Psoas muscle (tissue), 8 donors: ENCODE measurements around the gene TMEM255B. TPM values are rescaled to one million over a fixed set of nuclear protein-coding genes. Genes with fewer than 3 reads are reported as not detected.

Experiments used
- ATAC-seq, 4 donors: fragments of 200-7000 bp; cut with Tn5 transposase; one replicate each; pipeline ENCODE4 v1.9.1; 2020; ENCODE audit warnings: moderate library complexity in 3 of 4, mild to moderate bottlenecking in 2 of 4
- DNase-seq, 2 donors: peaks; one replicate each; pipeline ENCODE4 v3.0.0-alpha.2; 2020
- H3K27ac ChIP-seq: fragments of 200-600 bp; one replicate; pipeline ENCODE4 v1.8.0; 2022
- H3K27me3 ChIP-seq, 3 donors: fragments of 200-600 bp in 1 of 3; one replicate each; pipeline versions ENCODE4 v1.6.1 to v1.8.0; 2013 to 2022; ENCODE audit warnings: low read length in 2 of 3, mild to moderate bottlenecking in 2 of 3, moderate library complexity in 1 of 3; ENCODE audit not compliant: insufficient read depth in 3 of 3
- H3K36me3 ChIP-seq, 2 donors: fragments of 200-600 bp in 1 of 2; one replicate each; pipeline versions ENCODE4 v1.6.1 to v1.8.0; 2013 to 2022; ENCODE audit warnings: low read depth in 1 of 2, mild to moderate bottlenecking in 1 of 2, moderate library complexity in 1 of 2; ENCODE audit not compliant: insufficient read depth in 1 of 2
- H3K4me1 ChIP-seq: fragments of 200-600 bp; one replicate; pipeline ENCODE4 v1.8.0; 2022
- H3K4me3 ChIP-seq: fragments of 200-600 bp; one replicate; pipeline ENCODE4 v1.8.0; 2022; ENCODE audit warnings: mild to moderate bottlenecking
- H3K9me3 ChIP-seq: fragments of 200-600 bp; one replicate; pipeline ENCODE4 v1.8.0; 2022
- CTCF ChIP-seq: fragments of 200-600 bp; IDR thresholded peaks from one replicate; pipeline ENCODE4 v1.8.0; 2022; ENCODE audit warnings: antibody characterized with exemption
- WGBS, 3 donors: extraction: QIAGEN DNeasy Blood & Tissue Kit; methylation state at CpG; one replicate each; pipeline versions ENCODE4 v1.1.6 to v1.1.7; 2013; 5-methylcytosine and 5-hydroxymethylcytosine counted together
- intact Hi-C, 2 donors: fragments of 100-400 bp; cut with DNase I; formaldehyde crosslinking; loops; one replicate each; pipeline versions ENCODE4 v1.11.0 to v1.14.2; 2022
- polyA plus RNA-seq, 3 donors: library from polyadenylated mRNA; stranded (reverse); fragments of 200-250 nt; gene quantifications; one replicate each; pipeline ENCODE4 v1.2.3, GENCODE V29; 2013
- total RNA-seq, 4 donors: library from RNA; stranded (reverse); fragmentation: NEBNext Ultra II Directional in 2 of 4; extraction: Animal tissue kit (Norgen Biotek cat#: 25700) in 2 of 4; gene quantifications; one replicate each; pipeline versions ENCODE4 v1.2.1 to v1.2.4, GENCODE V29; 2021 to 2023
- donor health status: healthy with polysubstance abuse.
- donor health status: DM: no; HTN: no; CAD: no; lungs with moderate emphysema.
- donor health status: Bipolar disorder and iron deficiency.
- donor health status: healthy.
- donor health status: DM: yes; HTN: yes; CAD: no.
- donor health status: DM: no; HTN: no; CAD: no.
- donor health status: DM: no; HTN: no; CAD: no.
- donor health status: DM: yes; HTN: yes; CAD: no.

TMEM255B gene
- total and polyA plus RNA-seq, 7 donors: 0.45 to 5.1 (median 2.1) TPM

GRCh38 chr13:113739527-113740285 is 19.3 kb upstream of the TMEM255B start:
- no peak for TF ChIP-seq CTCF
- no peaks in the 10 kb centered on the region for H3K36me3 ChIP-seq
- ATAC-seq (no peak), DNase-seq (no peak)
- intact Hi-C loops: no loop called here
- 81 to 89% (median 87%) methylated on average over 22 of the region's 22 CpGs for WGBS, 3 donors
- no peaks in the 10 kb centered on the region for H3K4me1 ChIP-seq
- H3K4me3 ChIP-seq: no peak overlapping the region
- peaks cover 0 to 51% (median 6%) of the 10 kb centered on the region in 3 donors for H3K27me3 ChIP-seq
- no peak overlapping the region for H3K27ac ChIP-seq
- H3K9me3 ChIP-seq: no peaks in the 10 kb centered on the region

GRCh38 chr13:113740286-113740556 is 18.8 kb upstream of the TMEM255B start:
- no peak for DNase-seq
- H3K4me3 ChIP-seq: no peak overlapping the region
- no peak overlapping the region for H3K27ac ChIP-seq
- no peak for ATAC-seq
- H3K36me3 ChIP-seq: no peaks in the 10 kb centered on the region
- 81 to 85% (median 83%) methylated on average over 9 of the region's 9 CpGs for WGBS, 3 donors
- no peak for TF ChIP-seq CTCF
- intact Hi-C loops: no loop called here
- H3K9me3 ChIP-seq: no peaks in the 10 kb centered on the region
- H3K27me3 ChIP-seq: peaks cover 0 to 51% (median 6%) of the 10 kb centered on the region in 3 donors
- H3K4me1 ChIP-seq: no peaks in the 10 kb centered on the region

GRCh38 chr13:113740661-113741060 is 18.4 kb upstream of the TMEM255B start:
- Histone ChIP-seq H3K4me1 (no peaks in the 10 kb centered on the region), H3K27me3 (peaks cover 0 to 51% (median 6%) of the 10 kb centered on the region in 3 donors), H3K27ac (no peak overlapping the region), H3K9me3 (no peaks in the 10 kb centered on the region), H3K4me3 (no peak overlapping the region), H3K36me3 (no peaks in the 10 kb centered on the region)
- WGBS, 3 donors: 84 to 88% (median 85%) methylated on average over 16 of the region's 16 CpGs
- ATAC-seq (no peak), DNase-seq (no peak)
- TF ChIP-seq CTCF: no peak
- intact Hi-C loops: no loop called here

GRCh38 chr13:113741191-113741668 is 17.8 kb upstream of the TMEM255B start:
- Histone ChIP-seq H3K4me3 (no peak overlapping the region), H3K27ac (no peak overlapping the region), H3K4me1 (no peaks in the 10 kb centered on the region), H3K27me3 (peaks cover 0 to 49% (median 6%) of the 10 kb centered on the region in 3 donors), H3K36me3 (no peaks in the 10 kb centered on the region), H3K9me3 (no peaks in the 10 kb centered on the region)
- ATAC-seq: no peak
- intact Hi-C loops: no loop called here
- no peak for DNase-seq
- no peak for TF ChIP-seq CTCF
- WGBS, 3 donors: 77 to 83% (median 82%) methylated on average over 15 of the region's 15 CpGs

- no peak overlapping the region for H3K27ac ChIP-seq
- H3K27me3 ChIP-seq: peaks cover 0 to 43% (median 6%) of the 10 kb centered on the region in 3 donors
- H3K9me3 ChIP-seq: no peaks in the 10 kb centered on the region
- peak; percentile 36 to 73 (median 52) for ATAC-seq
- intact Hi-C loops: no loop called here
- no peak for TF ChIP-seq CTCF
- no peaks in the 10 kb centered on the region for H3K36me3 ChIP-seq
- 12 to 31% (median 21%) methylated on average over 15 of the region's 15 CpGs for WGBS, 3 donors
- H3K4me1 ChIP-seq: no peaks in the 10 kb centered on the region
- DNase-seq: peak in 1 of 2 donors; percentile 47
- no peak overlapping the region for H3K4me3 ChIP-seq
These were observed 17.0 kb upstream of the TMEM255B start for GRCh38 chr13:113742000-113742441.
